HCT116 (cell line): ENCODE measurements around the gene ANKRD13D.

Experiments
- CEBPB ChIP-seq: IDR thresholded peaks from 2 replicates; pipeline ENCODE4 v1.6.1; 2012; ENCODE audit warnings: low read depth
- CTCF ChIP-seq, 3 experiments: fragments of 200-600 bp in 1 of 3; sonication (generic) in 1 of 3; IDR thresholded peaks in 2 of 3; conservative IDR thresholded peaks in 1 of 3; 2 replicates each; pipeline ENCODE4 v1.5.1; 2012 to 2017; ENCODE audit warnings: low read depth in 2 of 3, low read length in 2 of 3, antibody characterized with exemption in 1 of 3, borderline replicate concordance in 1 of 3, control low read depth in 1 of 3, mild to moderate bottlenecking in 1 of 3, mixed read lengths in 1 of 3, mixed run types in 1 of 3, moderate library complexity in 1 of 3; ENCODE audit not compliant: insufficient read depth in 1 of 3
- EZH2 ChIP-seq: fragments of 200-600 bp; sonication (generic); IDR thresholded peaks from 2 replicates; pipeline ENCODE4 v1.6.1; 2017; ENCODE audit warnings: antibody characterized with exemption, mixed run types
- POLR2A ChIP-seq: IDR thresholded peaks from 2 replicates; pipeline ENCODE4 v1.7.0; 2011; ENCODE audit warnings: borderline replicate concordance; ENCODE audit not compliant: insufficient read depth, insufficient read length; ENCODE audit errors: extremely low read depth
- SP1 ChIP-seq: IDR thresholded peaks from 2 replicates; pipeline ENCODE4 v1.6.1; 2012; ENCODE audit warnings: low read depth
- YY1 ChIP-seq: IDR thresholded peaks from 2 replicates; pipeline ENCODE4 v1.6.1; 2011; ENCODE audit warnings: low read length, low read depth, moderate library complexity, mild to moderate bottlenecking; ENCODE audit not compliant: insufficient replicate concordance; ENCODE audit errors: extremely low read depth
- ZBTB33 ChIP-seq: IDR thresholded peaks from 2 replicates; pipeline ENCODE4 v1.6.1; 2011; ENCODE audit warnings: mild to moderate bottlenecking, low read length, moderate library complexity; ENCODE audit not compliant: insufficient replicate concordance; ENCODE audit errors: extremely low read depth
- ZFX ChIP-seq: fragments of 450-650 bp; IDR thresholded peaks from 2 replicates; pipeline ENCODE4 v1.6.1; 2017

- TF ChIP-seq YY1 (no peak), CTCF (IDR thresholded peaks at IDR 0.05 in 2 of 3, conservative IDR thresholded peaks at IDR 0.05 in 1 of 3; ENCODE audit: borderline replicate concordance in 1 of 3, insufficient read depth in 1 of 3, low read depth in 2 of 3, low read length in 2 of 3) (no peak), POLR2A (no peak), CEBPB (no peak), ZBTB33 (no peak), EZH2 (no peak), ZFX (no peak), SP1 (no peak)
Measured at GRCh38 chr11:67283481-67283963, 5.6 kb upstream of the ANKRD13D start.
